ENCODE measurements around the gene SOCS2.
"Not testable (repeated sequence)": the region's sequence is repeated elsewhere in the genome, so short reads cannot be mapped to it uniquely, and the experiment has no call there.

Gene SOCS2, protein sequence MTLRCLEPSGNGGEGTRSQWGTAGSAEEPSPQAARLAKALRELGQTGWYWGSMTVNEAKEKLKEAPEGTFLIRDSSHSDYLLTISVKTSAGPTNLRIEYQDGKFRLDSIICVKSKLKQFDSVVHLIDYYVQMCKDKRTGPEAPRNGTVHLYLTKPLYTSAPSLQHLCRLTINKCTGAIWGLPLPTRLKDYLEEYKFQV

DNA sequence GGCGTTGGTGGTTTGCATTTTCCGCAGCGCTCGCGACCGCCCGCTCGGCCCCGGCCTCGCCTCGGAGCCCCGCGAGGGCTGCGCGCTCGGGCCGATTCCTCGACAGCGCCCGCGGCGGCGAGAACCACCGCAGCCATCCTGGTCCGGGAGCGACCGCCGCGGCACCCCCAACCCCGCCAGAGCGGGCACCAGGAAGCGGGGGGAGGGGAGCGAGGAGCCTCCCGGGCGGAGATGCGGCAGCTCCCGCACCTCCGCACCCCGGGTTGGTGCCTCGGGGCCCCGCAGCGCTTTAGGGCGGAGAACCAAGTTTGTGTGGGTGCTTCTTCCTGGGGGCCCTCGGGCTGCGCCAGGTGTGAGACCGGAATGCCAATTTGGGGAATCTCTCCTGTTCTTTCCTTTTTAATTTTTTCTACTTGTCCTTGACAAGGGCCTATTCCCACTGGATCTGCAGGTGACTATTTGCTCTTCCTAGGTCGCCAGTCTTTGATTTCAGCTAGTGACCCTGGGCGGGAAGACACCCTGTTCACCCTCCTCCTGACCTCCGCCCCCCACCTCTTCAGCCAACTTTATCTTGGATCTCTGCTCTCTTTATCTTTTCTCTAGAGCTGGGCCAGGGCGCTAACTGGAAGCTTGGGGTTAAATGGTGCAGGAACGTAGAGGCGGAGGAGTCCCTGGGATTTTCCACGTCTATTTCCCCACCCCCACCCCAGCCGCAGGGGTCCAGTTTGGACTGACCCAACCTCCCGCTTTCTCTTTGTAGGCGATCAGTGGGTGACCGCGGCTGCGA is at the start of gene SOCS2:
Gene SOCS2, plus strand, starts transcription at position 751 of the 787 bp plus-strand sequence. CDS start 223 bp downstream, outside the sequence.
- no peak for DNase-seq

DNA sequence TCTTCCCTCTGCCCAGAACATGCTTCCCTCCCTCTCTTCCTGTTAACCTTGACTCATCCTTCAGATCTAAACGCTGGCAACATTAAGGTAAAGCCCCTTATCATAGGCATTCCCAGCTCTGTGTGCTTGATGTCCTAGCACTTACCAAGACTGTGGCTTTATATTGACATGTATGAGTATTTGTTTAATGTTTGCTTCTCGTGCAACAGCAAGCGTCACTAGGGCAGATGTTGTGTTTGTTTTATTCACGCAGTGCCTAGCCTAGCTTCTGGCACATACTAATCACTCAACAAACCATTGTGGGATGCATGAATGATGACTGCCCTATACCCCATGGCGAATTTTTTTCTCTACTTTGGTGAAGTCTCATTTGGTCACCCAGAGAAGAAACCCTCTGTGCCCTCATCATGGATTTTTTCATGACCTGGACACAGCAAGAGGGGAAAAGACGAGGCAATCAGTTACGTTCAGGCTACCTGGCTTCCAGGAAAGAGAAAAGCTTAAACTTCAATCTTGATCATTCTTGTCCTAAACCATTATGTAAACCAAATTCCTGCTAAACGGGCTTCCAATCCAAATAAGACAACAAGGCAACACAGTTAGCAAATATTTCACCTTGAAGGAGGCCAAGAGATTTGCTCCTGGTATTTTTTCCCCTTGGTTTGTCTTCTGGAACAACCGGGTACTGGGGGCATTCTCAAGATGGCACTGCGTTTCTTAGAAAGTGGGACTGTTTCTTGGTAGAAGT is 47.9 kb upstream of the SOCS2 start:
- DNase-seq: no peak

DNA sequence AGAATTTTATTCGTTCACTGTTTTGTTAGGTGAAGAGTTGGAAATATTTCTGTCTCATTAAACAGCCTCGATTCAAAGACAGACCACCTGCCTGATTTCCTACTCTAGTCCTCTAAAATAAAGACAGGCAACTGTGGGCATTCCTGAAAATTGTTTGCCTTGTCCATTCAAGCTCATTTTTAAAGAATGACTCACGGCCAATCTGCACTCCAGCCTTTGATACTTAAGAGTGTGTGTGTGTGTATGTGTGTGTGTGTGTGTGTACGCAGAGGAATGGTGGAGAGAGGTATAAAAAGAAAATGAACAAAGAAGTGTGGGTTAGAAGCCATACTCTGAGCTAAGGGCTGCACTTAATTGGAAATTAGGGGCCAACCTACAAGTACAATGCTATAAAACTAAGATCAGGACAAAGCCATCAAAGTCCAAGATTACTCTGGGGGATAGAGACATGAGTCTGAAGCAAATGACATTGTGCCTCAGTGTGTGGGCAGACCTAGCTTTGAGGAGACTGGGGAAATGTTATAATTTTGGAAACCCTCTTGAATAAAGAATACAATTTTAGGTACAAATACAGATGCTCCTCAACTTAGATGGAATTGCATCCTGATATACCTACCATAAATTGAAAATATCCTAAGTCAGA is 45.6 kb upstream of the SOCS2 start:
- peak; percentile 8 for DNase-seq

DNA sequence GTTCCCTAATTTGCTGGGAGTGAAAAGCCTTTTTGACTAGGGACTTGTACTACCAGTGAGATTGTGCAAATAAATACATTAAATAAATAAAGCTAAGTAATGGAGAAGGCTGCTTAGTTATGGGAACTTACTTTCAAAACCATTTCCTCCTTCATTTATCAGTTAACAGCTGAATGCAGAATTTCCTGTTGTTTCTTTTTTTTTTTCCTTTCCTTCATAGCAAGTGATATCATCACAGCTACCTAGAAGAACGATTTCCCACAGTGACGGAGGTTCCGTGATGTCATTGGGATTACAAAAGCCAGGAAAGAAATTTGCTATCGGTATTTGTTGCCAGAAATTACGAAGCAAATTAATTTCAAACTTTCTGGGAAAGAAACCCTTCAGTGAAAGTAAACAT is 42.1 kb upstream of the SOCS2 start:
- no peak for DNase-seq

DNA sequence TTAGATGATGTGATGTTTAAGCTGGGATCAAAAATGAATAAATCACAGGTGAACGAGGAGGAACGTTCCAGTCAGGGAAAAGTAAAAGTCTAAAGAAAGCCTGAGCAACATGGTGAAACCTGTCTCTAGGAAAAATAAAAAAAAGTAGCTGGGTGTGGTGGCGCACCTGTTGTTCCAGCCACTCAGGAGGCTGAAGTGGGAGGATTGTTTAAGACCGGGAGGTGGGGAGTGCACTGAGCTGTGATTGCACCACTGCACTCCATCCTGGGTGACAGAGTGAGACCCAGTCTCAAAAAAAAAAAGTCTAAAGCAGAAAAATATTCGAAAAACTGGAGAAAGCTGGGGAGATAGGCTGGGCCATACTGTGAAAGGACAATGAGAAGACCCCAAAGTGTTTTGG is 39.2 kb upstream of the SOCS2 start:
- no peak for DNase-seq

DNA sequence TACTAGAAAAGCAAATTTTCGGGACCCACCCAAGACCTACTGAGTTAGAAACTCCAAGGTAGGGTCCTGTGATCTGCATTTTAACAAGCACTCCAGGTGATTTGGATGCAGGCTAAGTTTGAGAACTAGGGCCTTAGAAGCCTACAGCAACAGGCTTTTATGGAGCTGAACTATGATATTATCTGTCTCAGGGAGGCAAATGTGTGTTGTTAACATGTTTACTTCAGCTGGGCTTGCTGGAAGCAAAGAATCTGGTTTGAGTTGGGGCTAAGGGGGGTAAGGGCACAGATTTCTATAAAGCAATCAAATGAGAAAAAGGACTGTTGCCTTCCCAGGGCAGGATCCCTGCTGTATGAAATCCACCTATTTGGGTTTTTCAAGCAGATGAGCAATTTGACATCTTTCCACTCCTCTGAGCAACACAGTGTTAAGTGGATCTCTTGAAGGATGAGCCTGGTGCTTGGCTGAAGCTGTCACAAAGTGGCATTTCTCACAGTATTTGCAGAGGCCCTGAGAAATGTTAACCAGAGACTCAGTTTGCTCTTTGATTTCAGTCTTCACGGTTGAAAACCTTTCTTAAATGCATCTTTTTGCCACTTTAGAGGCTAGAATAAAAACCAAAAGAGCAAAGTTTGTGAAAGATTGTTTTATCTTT is 36.2 kb upstream of the SOCS2 start:
- no peak for DNase-seq

DNA sequence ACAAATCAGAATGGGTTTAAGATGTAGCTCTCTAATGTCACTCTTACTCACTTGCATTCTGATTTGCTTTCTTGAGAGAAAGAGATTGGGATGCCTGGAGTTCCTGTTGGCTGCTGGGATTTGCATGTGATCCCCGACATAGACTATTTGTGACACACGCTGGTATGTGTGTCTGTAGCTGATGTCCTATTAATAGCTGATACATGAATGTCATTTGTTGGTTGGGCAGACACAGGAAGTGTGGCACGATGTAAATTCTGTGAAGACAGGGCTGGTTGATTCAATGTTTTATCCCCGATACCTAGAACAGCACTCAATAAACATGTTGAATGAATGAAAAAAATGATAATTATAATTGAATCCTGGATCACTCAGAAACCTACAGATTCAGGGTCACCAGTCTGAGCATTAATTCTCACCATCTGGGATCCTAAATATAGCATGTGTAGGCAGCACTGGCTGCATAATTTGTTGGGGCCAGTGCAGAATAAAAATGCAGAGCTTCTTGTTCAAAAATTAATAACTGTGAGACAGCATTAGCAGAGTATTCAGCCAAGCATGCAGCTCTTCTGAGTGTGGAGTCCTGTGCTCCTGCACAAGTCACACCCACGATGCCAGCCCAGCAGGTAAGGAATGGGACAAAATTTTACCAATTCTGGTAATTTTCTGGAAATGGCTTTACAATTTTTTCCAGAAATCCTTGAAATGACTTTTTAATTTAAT is 35.5 kb upstream of the SOCS2 start:
- no peak for DNase-seq

DNA sequence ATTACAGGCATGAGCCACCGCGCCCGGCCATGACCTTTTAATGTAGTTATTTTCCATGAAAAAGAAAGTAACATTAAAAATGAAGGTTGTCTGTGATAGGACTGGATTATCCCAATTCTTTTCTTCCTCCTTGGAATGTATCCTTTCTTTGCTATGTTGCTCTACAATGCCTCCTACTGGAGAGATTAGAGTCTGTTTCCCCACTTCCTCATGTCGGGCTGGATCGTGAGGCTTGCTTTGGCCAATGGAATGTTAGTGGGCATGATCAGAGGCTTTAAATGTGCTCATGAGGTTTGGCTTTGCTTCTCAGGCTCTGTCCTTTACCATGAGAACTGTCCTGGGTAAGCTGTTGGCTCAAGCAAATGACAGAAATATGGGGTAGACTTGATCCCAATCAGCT is 34.7 kb upstream of the SOCS2 start:
- no peak for DNase-seq

DNA sequence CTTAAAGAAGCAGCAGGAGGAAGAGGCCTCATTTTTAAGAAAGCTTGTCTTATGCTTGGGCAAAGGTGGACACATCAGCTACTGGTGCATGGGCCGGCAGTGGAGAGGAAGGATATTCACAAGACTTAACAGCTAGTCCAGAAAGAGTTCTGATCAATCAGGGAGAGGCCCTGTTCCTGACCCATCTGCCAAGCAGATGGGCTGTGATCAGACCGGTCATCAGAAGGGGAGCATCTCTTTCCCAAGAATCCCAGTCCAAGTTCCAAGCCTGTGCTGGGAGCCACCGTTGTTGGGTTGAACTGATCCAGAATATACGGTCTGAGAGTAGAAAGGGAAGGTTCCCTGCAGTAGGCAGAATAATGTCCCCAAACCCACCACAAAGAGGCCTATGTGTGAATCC is 32.7 kb upstream of the SOCS2 start:
- no peak for DNase-seq

DNA sequence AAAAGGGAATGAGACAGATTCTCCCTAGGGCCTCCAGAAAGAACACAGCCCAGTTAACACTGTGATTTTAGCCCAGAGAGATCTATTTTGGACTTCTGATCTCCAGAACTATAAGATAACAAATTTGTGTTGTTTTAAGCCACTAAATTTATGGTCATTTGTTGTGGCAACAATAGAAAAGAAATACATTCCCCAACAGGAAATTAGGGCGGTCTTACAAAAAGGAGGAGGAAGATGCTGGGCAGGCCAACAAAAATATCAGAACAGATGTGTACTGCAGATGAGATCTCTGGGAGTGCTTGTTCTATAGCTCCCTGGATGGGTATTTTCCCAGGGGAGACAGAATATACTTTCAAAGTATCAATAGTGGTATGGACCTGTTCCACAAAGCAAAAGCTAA is 32.0 kb upstream of the SOCS2 start:
- no peak for DNase-seq

DNA sequence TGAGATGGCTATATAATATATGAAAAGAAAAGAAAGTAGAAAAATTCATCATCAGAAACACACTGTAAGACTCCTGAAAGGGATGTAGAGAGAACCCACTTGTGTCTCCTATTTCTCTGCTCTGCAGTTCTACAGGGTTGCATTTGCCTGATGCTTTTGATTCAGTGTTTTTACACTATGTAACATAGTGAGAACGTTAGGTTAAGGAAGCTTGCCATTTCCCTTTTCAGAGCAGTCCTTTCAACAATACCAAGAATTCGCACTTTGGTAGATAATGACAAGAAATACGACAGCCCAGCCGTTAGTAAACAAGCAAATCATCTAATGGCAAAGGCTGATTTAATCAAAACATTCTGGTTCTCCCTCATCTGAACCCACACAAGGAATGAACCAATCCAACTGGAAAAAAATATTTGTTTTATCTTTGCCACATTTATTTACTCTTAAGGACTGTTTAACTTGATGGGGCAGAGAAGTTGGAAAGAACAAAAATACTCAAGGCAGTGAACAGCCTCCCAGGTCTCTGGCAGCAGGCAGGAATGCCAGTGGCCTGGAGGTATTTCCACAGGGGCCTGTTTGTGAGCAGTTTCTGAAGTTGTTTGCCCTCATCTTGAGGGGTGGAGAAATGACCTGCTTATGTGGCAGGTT is 30.8 kb upstream of the SOCS2 start:
- DNase-seq: no peak

DNA sequence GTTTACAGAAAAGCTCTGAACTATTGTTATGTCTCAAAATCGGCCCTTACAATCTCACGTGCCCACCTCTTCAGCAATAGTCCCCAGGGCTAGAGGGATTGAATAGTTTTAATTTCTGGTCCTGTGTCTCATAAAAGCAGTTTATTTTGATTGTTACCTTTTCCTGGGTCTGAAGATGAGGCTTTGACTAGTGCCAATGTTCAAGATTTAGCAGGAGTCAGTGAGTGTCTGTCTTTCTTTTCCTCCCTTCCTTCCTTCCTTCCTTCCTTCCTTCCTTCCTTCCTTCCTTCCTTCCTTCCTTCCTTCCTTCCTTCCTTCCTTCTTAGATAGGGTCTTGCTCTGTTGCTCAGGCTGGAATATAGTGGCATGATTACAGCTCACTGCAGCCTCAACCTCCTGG is 24.7 kb upstream of the SOCS2 start:
- no peak for DNase-seq

DNA sequence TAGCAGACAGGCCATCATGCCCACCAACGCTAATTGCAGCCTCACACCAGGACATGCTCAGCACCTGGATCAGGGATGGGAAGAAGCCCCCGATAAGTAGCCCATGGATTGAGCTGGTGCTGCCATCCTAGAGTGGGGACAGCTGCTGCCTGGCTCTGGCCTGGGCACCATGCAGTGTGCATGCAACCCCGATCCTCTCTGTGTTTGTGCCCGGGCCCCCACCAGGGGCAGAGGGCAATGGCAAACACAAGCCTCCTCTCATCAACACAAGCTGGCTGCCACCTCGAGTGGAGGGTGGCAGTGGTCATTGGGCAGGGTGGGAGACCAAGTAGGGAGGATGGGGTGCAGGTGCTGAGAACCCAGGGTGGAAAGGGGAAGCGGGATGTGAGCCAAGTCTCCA is 23.3 kb upstream of the SOCS2 start:
- DNase-seq: no peak

DNA sequence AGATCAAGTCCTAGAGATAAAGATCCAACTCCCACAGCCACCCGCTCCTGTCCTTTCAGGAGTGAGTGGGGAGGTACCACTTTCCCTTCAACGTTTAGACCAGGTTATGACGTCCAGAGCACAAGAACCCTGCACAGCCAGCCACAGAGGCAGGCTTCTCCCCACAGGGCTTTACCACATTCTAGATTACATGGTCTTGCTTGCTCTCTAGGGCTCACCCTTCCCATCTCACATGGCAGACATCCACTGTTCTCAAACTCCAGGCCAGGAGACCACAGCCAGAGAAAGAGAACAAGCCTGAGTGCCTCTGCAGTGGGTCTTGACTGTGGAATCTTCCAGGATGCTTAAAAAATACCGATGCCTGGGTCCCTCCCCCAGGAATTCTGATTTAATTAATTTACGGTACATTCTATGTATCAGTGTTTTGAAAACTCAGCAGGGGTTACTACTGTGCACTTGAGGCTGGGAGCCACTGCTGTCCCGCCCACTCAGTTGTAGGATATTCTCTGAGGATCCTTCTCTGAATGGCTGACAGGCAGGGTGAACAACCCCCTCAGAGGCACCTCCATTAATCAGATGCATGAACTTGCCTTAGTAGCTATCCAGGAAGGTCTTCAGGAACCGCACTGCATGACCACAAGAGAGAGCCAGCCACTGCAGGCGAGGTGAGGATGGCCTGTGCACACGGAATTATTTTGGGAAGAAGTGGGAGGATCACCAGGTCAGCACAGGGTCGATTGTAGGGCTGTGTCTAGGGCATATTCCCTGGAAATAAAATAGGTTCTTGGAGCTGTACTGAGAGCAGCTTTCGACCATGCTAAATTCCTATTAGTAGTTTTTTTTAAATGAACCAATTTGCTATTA is 21.5 kb upstream of the SOCS2 start:
- DNase-seq: no peak

DNA sequence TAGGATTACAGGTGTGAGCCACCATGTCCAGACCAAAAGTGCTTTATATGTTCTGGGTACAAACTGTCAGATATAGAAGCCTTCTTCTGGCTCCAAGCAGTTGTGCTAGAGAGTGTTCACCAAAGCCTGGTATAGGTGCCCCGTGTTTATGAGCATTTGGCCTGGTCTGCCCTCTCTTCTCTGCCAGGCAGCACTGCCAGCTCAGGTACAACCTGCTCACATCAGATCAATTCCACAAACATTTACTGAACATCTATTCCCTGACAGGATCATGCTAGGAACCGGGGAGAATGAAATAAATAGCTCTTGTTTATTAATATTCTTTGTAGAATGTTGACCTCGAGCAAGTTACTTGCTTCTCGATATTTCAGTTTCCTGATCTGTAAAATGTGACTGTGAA is 20.0 kb upstream of the SOCS2 start:
- no peak for DNase-seq

DNA sequence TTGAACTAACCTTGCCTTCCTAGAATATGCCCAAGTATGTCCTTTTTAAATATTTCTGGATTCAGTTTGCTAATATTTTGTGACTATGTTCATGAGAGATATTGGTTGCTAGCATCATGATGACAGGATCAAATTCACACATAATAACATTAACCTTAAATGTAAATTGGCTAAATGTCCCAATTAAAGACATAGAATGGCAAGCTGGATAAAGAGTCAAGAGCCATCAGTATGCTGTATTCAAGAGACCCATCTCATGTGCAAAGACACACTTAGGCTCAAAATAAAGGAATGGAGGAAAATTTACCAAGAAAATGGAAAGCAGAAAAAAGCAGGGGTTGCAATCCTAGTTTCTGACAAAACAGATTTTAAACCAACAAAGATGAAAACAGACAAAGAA is 14.6 kb upstream of the SOCS2 start:
- DNase-seq: not testable (repeated sequence)

DNA sequence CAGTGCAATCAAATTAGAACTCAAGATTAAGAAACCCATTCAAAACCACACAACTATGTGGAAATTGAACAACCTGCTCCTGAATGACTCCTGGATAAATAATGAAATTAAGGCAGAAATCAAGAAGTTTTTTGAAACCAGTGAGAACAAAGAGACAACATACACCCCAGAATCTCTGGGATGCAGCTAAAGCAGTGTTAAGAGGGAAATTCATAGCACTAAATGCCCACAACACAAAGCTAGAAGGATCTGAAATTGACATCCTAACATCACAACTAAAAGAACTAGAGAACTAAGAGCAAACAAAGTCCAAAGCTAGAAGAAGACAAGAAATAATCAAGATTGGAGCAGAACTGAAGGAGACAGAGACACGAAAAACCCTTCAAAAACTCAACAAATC is 13.8 kb upstream of the SOCS2 start:
- not testable (repeated sequence) for DNase-seq

DNA sequence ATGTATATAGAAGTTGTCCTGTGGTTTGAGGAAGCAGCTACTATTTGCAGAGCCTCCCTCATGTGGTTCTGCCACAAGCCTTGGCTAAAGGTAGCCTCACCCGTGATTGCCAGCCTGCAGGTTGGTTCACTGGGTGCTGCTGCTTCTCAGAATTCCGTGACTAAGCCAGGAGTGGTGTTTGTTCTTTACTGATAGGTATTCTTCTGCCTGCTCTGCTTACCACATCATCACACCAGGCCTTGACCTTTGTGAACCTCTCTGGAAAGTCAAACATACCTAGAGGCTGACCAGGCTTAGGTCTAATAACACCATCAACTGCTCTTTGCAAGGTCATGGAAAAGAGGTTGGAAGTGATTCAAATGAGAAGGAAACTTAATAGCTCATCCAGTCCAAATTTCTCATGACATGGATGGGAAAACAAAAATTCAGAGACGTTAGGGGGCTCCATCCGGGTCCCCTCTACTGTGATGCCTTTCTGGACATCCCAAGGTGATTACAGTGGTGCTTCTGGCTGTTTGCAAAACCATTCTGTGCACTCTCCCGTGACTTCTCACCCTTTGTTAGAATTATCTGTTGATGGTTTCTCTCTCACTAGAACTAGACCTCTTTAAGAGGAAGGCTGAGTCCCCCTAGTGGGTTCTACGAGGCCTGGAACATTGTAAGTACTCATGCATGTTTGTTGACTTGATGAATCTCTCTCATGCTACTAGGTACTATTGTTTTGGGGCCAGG is 8.5 kb upstream of the SOCS2 start:
- no peak for DNase-seq

DNA sequence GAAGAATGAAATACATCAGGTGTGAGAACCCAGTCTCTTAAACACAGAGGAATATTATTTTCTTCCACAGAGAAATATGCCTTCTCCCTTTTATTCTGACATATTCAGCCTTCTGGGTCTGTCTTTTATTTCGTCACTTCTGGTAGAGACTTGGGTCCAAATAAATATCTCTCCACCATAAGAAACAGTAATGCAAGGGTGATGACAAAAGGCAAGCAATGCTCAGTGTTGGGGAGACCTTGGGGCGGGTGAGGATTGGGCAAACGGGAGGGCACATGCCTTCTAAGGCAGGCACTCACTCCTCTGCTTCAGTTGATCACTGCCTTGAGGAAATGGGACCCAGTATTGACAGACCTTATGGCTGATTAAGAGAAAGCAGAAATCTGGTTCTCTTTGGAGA is 6.7 kb upstream of the SOCS2 start:
- no peak for DNase-seq

DNA sequence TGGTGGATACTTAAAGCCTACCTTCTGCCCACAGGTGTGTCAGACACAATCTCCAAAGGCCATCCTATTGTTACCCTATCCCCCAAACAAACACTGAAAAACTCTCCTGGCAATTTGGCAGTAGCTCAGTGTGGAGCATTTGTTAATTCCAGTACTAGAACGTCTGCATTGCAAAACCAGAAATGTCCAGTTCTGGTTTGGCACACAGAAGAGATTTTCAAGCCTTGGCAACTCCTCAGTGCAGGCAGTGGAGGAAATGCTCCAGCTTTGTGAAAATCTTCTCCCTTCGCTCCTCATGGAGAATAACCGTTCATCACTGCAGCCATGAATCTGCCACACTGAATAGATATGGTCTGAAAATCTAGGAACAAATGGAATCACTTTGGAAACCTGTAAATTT is 5.3 kb upstream of the SOCS2 start:
- DNase-seq: no peak

Data from NCI-H446 treated with DMSO at 0.1 percent for 48 hours (cell line).